NB4 (cell line): ENCODE measurements around the gene XYLT1.

ENCODE experiments used
- MYC ChIP-seq: IDR thresholded peaks from 2 replicates; pipeline ENCODE4 v1.6.1; 2011; ENCODE audit warnings: low read depth, low read length
- POLR2A ChIP-seq: IDR thresholded peaks from 2 replicates; pipeline ENCODE4 v1.6.1; 2011; ENCODE audit warnings: mild to moderate bottlenecking; ENCODE audit not compliant: insufficient read length; ENCODE audit errors: extremely low read depth
- TF ChIP-seq, protein P1 (sequence below): IDR thresholded peaks from one replicate; pipeline ENCODE4 v1.5.1; 2012; ENCODE audit warnings: low read depth, low read length
- TF ChIP-seq, protein P2 (sequence below): IDR thresholded peaks from 2 replicates; pipeline ENCODE4 v1.6.1; 2011; ENCODE audit warnings: low read depth, low read length

DNA sequence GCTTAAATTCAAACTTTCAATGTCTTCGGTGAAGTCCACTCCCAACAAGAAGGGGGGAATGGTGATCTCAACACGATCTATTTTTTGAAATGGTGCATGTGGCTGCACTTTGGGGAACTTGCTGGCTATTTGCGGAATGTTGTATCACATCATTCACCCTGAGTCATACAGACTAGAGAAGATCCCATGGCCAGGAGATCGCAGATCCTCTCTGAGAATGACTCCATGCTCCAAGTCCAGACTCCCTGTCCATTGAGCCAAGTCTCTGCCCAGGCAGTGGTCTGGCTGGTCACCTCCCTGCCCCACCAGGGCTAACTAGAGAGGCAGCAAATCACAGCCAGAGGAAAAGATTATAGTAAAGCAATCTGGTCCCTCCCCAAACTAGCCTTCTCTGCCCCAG, 120.6 kb downstream of the XYLT1 start:
- TF ChIP-seq, protein P1, sequence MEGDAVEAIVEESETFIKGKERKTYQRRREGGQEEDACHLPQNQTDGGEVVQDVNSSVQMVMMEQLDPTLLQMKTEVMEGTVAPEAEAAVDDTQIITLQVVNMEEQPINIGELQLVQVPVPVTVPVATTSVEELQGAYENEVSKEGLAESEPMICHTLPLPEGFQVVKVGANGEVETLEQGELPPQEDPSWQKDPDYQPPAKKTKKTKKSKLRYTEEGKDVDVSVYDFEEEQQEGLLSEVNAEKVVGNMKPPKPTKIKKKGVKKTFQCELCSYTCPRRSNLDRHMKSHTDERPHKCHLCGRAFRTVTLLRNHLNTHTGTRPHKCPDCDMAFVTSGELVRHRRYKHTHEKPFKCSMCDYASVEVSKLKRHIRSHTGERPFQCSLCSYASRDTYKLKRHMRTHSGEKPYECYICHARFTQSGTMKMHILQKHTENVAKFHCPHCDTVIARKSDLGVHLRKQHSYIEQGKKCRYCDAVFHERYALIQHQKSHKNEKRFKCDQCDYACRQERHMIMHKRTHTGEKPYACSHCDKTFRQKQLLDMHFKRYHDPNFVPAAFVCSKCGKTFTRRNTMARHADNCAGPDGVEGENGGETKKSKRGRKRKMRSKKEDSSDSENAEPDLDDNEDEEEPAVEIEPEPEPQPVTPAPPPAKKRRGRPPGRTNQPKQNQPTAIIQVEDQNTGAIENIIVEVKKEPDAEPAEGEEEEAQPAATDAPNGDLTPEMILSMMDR: no peak
- TF ChIP-seq, protein P2, sequence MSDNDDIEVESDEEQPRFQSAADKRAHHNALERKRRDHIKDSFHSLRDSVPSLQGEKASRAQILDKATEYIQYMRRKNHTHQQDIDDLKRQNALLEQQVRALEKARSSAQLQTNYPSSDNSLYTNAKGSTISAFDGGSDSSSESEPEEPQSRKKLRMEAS: no peak
- no peak for TF ChIP-seq POLR2A
- no peak for TF ChIP-seq MYC
